Ovary (tissue), 9 donors: ENCODE measurements around the gene OVCA2. TPM values are rescaled to one million over a fixed set of nuclear protein-coding genes. Genes with fewer than 3 reads are reported as not detected.

Experiments
- DNase-seq, 5 donors: peaks; one replicate each; pipeline ENCODE4 v3.0.0-alpha.2; 2019 to 2020
- H3K27ac ChIP-seq, 2 donors: fragments of 200-600 bp; one replicate each; pipeline versions ENCODE4 v1.5.1 to v1.8.0; 2019 to 2022
- H3K27me3 ChIP-seq: fragments of 200-600 bp; one replicate; pipeline ENCODE4 v1.8.0; 2022
- H3K36me3 ChIP-seq: fragments of 200-600 bp; sonication (generic); one replicate; pipeline ENCODE4 v1.5.1; 2019
- H3K4me1 ChIP-seq: one replicate; pipeline ENCODE4 v1.8.1; 2013; ENCODE audit warnings: mild to moderate bottlenecking, moderate library complexity; ENCODE audit not compliant: insufficient read depth
- H3K4me3 ChIP-seq: fragments of 200-600 bp; sonication (generic); one replicate; pipeline ENCODE4 v1.5.1; 2017
- H3K9me3 ChIP-seq, 2 donors: fragments of 200-600 bp in 1 of 2; sonication (generic) in 1 of 2; one replicate each; pipeline versions ENCODE4 v1.5.1 to v1.8.1; 2013 to 2019; ENCODE audit warnings: mild to moderate bottlenecking in 1 of 2, moderate library complexity in 1 of 2
- EP300 ChIP-seq: sonication (generic); formaldehyde crosslinking; IDR thresholded peaks from one replicate; pipeline ENCODE4 v1.6.1; 2017; ENCODE audit warnings: antibody characterized with exemption
- POLR2A ChIP-seq: fragments of 450-650 bp; IDR thresholded peaks from one replicate; pipeline ENCODE4 v1.6.1; 2017; ENCODE audit warnings: antibody characterized with exemption, mild to moderate bottlenecking, moderate library complexity
- whole genome bisulfite sequencing, 3 donors: extraction: QIAGEN DNeasy Blood & Tissue Kit in 1 of 3; methylation state at CpG; one replicate each; pipeline versions ENCODE4 v1.1.5 to v1.1.7; 2013 to 2017; 5-methylcytosine and 5-hydroxymethylcytosine counted together
- intact Hi-C, 4 donors: fragments of 100-400 bp; cut with DNase I; formaldehyde crosslinking; loops; one replicate each; pipeline versions ENCODE4 v1.11.0 to v1.15.1; 2022 to 2023
- polyA plus RNA-seq, 2 donors: library from polyadenylated mRNA; stranded (reverse); fragments of 200-250 nt in 1 of 2; fragments of 350-450 nt in 1 of 2; fragmentation: Illumina TruSeq in 1 of 2; extraction: RNeasy Lipid Tissue Mini Kit (QIAGEN cat#74804) in 1 of 2; gene quantifications; one replicate each; pipeline ENCODE4 v1.2.3, GENCODE V29; 2013 to 2014
- total RNA-seq, 7 donors: library from RNA; depleted of rRNA in 2 of 7; stranded (reverse); fragments of >200 nt in 2 of 7; fragmentation: NEBNext Ultra II Directional in 3 of 7; extraction: Animal tissue kit (Norgen Biotek cat#: 25700) in 3 of 7; gene quantifications; one replicate each; pipeline versions ENCODE4 v1.1.0 to v1.2.4, GENCODE V29; 2016 to 2023
- TF ChIP-seq, protein P1 (sequence below), 3 donors: fragments of 450-650 bp in 2 of 3; fragments of 200-600 bp in 1 of 3; IDR thresholded peaks; one replicate each; pipeline versions ENCODE4 v1.5.1 to v1.8.0; 2016 to 2022; ENCODE audit warnings: antibody characterized with exemption in 3 of 3, mild to moderate bottlenecking in 1 of 3
- donor health status: DM: no; HTN: no; CAD: no; lungs with moderate emphysema.
- donor health status: DM: no; HTN: no; CAD: no.
- donor health status: Bipolar disorder and iron deficiency.
- donor health status: DM: yes; HTN: yes; CAD: no.
- donor health status: DM: no; HTN: no; CAD: no.
- donor health status: DM: yes; HTN: yes; CAD: no.

OVCA2 gene
- total and polyA plus RNA-seq, 9 donors = 13.2 to 28.3 (median 21.2) TPM

DNA sequence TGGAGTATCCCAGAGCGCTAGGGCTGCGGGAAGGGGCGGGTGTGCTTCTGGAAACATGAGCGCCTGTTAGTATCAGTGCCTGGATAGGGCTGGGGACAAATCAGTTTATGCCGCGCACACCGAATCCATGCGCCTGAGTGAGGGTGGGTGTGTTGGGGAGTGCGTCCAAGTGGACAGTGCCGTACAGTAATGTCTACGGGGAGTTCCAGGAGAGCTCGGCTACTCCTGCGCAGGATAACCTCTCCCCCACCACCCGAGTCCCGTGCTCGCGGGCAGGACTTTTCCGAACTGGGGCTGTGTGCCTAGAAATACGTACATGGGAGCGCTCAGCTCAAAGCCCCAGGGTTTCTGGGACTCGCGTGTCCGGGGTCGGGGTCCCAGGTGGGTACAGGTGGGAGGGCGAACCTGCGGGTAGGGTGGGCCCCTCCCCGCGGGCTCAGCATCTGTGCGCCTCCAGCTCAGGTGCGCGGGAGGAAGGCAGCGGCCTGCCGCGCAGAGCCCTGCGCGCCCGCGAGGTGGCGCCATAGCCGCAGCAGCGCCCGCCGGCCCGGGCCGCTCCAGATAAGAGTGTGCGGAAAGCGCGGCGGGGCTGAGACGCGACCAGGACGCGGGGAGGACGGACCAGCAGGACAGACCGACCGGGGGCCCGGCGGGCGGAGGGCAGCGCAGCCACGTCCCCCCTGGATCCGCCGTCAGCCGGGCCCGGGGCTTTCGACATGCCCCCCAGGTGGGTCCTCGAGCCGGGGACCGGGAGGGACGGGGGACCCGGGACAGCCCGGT is 12.9 kb downstream of the OVCA2 start, which contains the start of gene HIC1:
TSS of gene HIC1 (plus strand) at position 592 of the 780 bp plus-strand sequence. CDS start 1,588 bp downstream, outside the sequence.
- TF ChIP-seq EP300 (no peak), POLR2A (peak; percentile 84)
- TF ChIP-seq, protein P1, sequence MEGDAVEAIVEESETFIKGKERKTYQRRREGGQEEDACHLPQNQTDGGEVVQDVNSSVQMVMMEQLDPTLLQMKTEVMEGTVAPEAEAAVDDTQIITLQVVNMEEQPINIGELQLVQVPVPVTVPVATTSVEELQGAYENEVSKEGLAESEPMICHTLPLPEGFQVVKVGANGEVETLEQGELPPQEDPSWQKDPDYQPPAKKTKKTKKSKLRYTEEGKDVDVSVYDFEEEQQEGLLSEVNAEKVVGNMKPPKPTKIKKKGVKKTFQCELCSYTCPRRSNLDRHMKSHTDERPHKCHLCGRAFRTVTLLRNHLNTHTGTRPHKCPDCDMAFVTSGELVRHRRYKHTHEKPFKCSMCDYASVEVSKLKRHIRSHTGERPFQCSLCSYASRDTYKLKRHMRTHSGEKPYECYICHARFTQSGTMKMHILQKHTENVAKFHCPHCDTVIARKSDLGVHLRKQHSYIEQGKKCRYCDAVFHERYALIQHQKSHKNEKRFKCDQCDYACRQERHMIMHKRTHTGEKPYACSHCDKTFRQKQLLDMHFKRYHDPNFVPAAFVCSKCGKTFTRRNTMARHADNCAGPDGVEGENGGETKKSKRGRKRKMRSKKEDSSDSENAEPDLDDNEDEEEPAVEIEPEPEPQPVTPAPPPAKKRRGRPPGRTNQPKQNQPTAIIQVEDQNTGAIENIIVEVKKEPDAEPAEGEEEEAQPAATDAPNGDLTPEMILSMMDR (IDR thresholded peaks at IDR 0.05) = peak; percentile 98 to 99 (median 99)
- H3K9me3 ChIP-seq = no peaks in the 10 kb centered on the region
- peaks cover 8% of the 10 kb centered on the region for H3K4me1 ChIP-seq
- H3K27me3 ChIP-seq = no peaks in the 10 kb centered on the region
- WGBS, 3 donors = 0 to 2% (median 1%) methylated on average over 54 to 72 of the region's 72 CpGs
- intact Hi-C loops = loop anchor here in 3 of 4 donors (1.0 to 5.0 kb wide), 4 partner anchors 123 to 228 kb away; no protein-coding TSS in a partner anchor
- DNase-seq = peak; percentile 81 to 90 (median 87)
- peak within 1 kb of the TSS; percentile 89 to 98 for H3K27ac ChIP-seq
- H3K36me3 ChIP-seq = no peaks in the 10 kb centered on the region
- H3K4me3 ChIP-seq = peak within 1 kb of the TSS; percentile 41

DNA sequence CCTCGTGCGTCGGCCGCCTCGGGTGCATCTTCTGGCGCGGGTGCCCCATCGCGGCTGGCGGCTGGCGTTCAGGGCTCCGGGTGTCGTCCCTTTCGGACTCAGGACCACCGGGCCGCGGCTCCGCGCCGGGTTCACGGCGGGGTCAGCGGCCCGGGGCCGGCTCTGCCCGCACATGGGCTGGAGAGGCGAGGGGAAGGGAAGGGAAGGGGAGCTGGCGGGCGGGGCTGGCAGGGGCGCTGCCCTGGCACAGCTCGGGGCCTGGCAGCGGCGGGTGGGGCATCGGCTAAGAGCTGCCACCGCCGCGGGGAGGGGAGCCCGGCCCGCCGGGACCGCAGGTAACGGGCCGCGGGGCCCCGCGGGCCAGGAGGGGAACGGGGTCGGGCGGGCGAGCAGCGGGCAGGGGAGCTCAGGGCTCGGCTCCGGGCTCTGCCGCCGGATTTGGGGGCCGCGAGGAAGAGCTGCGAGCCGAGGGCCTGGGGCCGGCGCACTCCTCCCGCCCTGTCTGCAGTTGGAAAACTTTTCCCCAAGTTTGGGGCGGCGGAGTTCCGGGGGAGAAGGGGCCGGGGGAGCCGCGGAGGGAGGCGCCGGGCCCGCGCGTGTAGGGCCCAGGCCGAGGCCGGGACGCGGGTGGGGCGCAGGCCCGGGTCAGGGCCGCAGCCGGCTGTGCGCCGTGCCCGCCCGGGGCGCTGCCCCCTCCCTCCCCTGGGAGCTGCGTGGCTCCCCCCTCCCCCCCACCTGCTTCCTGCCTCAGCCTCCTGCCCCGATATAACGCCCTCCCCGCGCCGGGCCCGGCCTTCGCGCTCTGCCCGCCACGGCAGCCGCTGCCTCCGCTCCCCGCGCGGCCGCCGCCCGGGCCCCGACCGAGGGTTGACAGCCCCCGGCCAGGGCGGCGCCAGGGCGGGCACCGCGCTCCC is 13.7 kb downstream of the OVCA2 start:
- no peaks in the 10 kb centered on the region for H3K36me3 ChIP-seq
- H3K27ac ChIP-seq = peak overlapping the region; percentile 89 to 98
- peak; percentile 67 to 80 (median 70) for DNase-seq
- intact Hi-C loops = loop anchor here (2.0 to 5.0 kb wide), 3 partner anchors 122 to 227 kb away; no protein-coding TSS in a partner anchor
- no peaks in the 10 kb centered on the region for H3K9me3 ChIP-seq
- peak overlapping the region; percentile 41 for H3K4me3 ChIP-seq
- H3K27me3 ChIP-seq = no peaks in the 10 kb centered on the region
- TF ChIP-seq EP300 (no peak), POLR2A (no peak)
- TF ChIP-seq, protein P1 (IDR thresholded peaks at IDR 0.05) = no peak
- WGBS, 3 donors = 0 to 1% (median 1%) methylated on average over 49 to 113 of the region's 113 CpGs
- H3K4me1 ChIP-seq = peaks cover 8% of the 10 kb centered on the region

DNA sequence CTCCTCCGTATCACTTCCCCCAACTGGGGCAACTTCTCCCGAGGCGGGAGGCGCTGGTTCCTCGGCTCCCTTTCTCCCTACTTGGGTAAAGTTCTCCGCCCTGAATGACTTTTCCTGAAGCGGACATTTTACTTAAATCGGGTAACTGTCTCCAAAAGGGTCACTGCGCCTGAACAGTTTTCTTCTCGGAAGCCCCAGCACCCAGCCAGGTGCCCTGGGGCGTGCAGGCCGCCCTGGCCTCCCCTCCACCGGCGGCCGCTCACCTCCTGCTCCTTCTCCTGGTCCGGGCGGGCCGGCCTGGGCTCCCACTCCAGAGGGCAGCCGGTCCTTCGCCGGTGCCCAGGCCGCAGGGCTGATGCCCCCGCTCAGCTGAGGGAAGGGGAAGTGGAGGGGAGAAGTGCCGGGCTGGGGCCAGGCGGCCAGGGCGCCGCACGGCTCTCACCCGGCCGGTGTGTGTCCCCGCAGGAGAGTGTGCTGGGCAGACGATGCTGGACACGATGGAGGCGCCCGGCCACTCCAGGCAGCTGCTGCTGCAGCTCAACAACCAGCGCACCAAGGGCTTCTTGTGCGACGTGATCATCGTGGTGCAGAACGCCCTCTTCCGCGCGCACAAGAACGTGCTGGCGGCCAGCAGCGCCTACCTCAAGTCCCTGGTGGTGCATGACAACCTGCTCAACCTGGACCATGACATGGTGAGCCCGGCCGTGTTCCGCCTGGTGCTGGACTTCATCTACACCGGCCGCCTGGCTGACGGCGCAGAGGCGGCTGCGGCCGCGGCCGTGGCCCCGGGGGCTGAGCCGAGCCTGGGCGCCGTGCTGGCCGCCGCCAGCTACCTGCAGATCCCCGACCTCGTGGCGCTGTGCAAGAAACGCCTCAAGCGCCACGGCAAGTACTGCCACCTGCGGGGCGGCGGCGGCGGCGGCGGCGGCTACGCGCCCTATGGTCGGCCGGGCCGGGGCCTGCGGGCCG is 14.7 kb downstream of the OVCA2 start:
- Histone ChIP-seq H3K36me3 (no peaks in the 10 kb centered on the region), H3K4me1 (peaks cover 15% of the 10 kb centered on the region), H3K9me3 (no peaks in the 10 kb centered on the region), H3K4me3 (peak overlapping the region; percentile 41), H3K27ac (peak overlapping the region; percentile 89 to 98), H3K27me3 (no peaks in the 10 kb centered on the region)
- intact Hi-C loops = loop anchor here (2.0 to 5.0 kb wide), 3 partner anchors 121 to 226 kb away; no protein-coding TSS in a partner anchor
- TF ChIP-seq, protein P1 (IDR thresholded peaks at IDR 0.05) = peak in 2 of 3 donors; percentile 8 to 12
- TF ChIP-seq EP300 = no peak
- WGBS, 3 donors = 12 to 16% (median 12%) methylated on average over 63 to 85 of the region's 85 CpGs
- DNase-seq = peak; percentile 44 to 71 (median 62)
